Gastrocnemius medialis (tissue), 4 donors: ENCODE measurements around the gene AHNAK2. TPM values are rescaled to one million over a fixed set of nuclear protein-coding genes. Genes with fewer than 3 reads are reported as not detected.

Experiments
- ATAC-seq, 2 donors: fragments of 150-250 bp; one replicate each; pipeline ENCODE4 v1.9.1; 2016
- DNase-seq, 2 donors: peaks; one replicate each; pipeline ENCODE4 v3.0.0-alpha.2; 2019
- H3K27ac ChIP-seq, 4 donors: fragments of 200-600 bp; sonication (generic); 1 replicate in 1 of 4; 2 replicates in 3 of 4; pipeline ENCODE4 v1.5.1; 2016 to 2018; ENCODE audit warnings: mild to moderate bottlenecking in 2 of 4, moderate library complexity in 1 of 4
- H3K27me3 ChIP-seq, 3 donors: fragments of 200-600 bp; sonication (generic) in 2 of 3; 1 replicate in 1 of 3; 2 replicates in 2 of 3; pipeline versions ENCODE4 v1.5.1 to v1.6.0; 2016 to 2019; ENCODE audit warnings: mild to moderate bottlenecking in 1 of 3, moderate library complexity in 1 of 3
- H3K36me3 ChIP-seq, 2 donors: fragments of 200-600 bp; sonication (generic) in 1 of 2; one replicate each; pipeline ENCODE4 v1.5.1; 2017 to 2018
- H3K4me1 ChIP-seq, 2 donors: fragments of 200-600 bp; sonication (generic) in 1 of 2; one replicate each; pipeline ENCODE4 v1.5.1; 2016 to 2017; ENCODE audit warnings: mild to moderate bottlenecking in 2 of 2
- H3K4me3 ChIP-seq, 4 donors: fragments of 200-600 bp; sonication (generic) in 3 of 4; 1 replicate in 1 of 4; 2 replicates in 3 of 4; pipeline ENCODE4 v1.5.1; 2016 to 2019; ENCODE audit warnings: mild to moderate bottlenecking in 2 of 4
- H3K9me3 ChIP-seq, 3 donors: fragments of 200-600 bp; sonication (generic) in 2 of 3; 1 replicate in 1 of 3; 2 replicates in 2 of 3; pipeline ENCODE4 v1.5.1; 2016 to 2019
- CTCF ChIP-seq, 5 experiments: fragments of 450-650 bp in 3 of 5; fragments of 200-600 bp in 2 of 5; sonication (generic) in 2 of 5; IDR thresholded peaks in 4 of 5; conservative IDR thresholded peaks in 1 of 5; 1 replicate in 4 of 5; 2 replicates in 1 of 5; pipeline ENCODE4 v1.5.1; 2016 to 2019; ENCODE audit warnings: antibody characterized with exemption in 5 of 5, mild to moderate bottlenecking in 3 of 5, moderate library complexity in 3 of 5
- POLR2A ChIP-seq, 2 donors: fragments of 450-650 bp; IDR thresholded peaks; one replicate each; pipeline ENCODE4 v1.6.1; 2017; ENCODE audit warnings: antibody characterized with exemption in 2 of 2, mild to moderate bottlenecking in 2 of 2, moderate library complexity in 2 of 2
- in situ Hi-C, 4 donors: fragments of 200-750 bp; cut with MboI; loops; one replicate each; pipeline versions ENCODE4 v1.15.0 to v1.8.0; 2017; ENCODE audit warnings: low sequenced_read_pairs in 4 of 4
- intact Hi-C: fragments of 100-400 bp; cut with DNase I; formaldehyde crosslinking; loops from one replicate; pipeline ENCODE4 v1.15.1; 2023; ENCODE audit warnings: low total_unique reads
- total RNA-seq, 4 donors: library from RNA; depleted of rRNA; stranded (reverse); fragments of >200 nt; gene quantifications; one replicate each; pipeline versions ENCODE4 v1.1.0 to v1.2.3, GENCODE V29; 2016

Gene AHNAK2
- total RNA-seq, 4 donors from 2014 or later = 2.0 to 8.6 (median 3.4) TPM

- no peaks in the 10 kb centered on the region for H3K36me3 ChIP-seq
- TF ChIP-seq POLR2A (IDR thresholded peaks at IDR 0.05) (no peak), CTCF (IDR thresholded peaks at IDR 0.05 in 4 of 5, conservative IDR thresholded peaks at IDR 0.05 in 1 of 5) (no peak)
- H3K9me3 ChIP-seq = no peaks in the 10 kb centered on the region
- H3K27ac ChIP-seq = no peak overlapping the region
- no peak overlapping the region for H3K4me3 ChIP-seq
- no peaks in the 10 kb centered on the region for H3K4me1 ChIP-seq
- H3K27me3 ChIP-seq = peaks cover 0 to 15% (median 0%) of the 10 kb centered on the region in 3 donors
- ATAC-seq (no peak), DNase-seq (no peak)
- in situ Hi-C loops (no loop called here), intact Hi-C loops (no loop called here)
Measured at GRCh38 chr14:104938436-104938835, 39.7 kb downstream of the AHNAK2 start.

- no peaks in the 10 kb centered on the region for H3K9me3 ChIP-seq
- ATAC-seq (no peak), DNase-seq (no peak)
- intact Hi-C loops = no loop called here
- no peak overlapping the region for H3K4me3 ChIP-seq
- peaks cover 0 to 2% of the 10 kb centered on the region in 2 donors for H3K4me1 ChIP-seq
- peaks cover 0 to 15% (median 3%) of the 10 kb centered on the region in 3 donors for H3K27me3 ChIP-seq
- in situ Hi-C loops = no loop called here
- no peaks in the 10 kb centered on the region for H3K36me3 ChIP-seq
- no peak for TF ChIP-seq POLR2A (IDR thresholded peaks at IDR 0.05)
- no peak overlapping the region for H3K27ac ChIP-seq
Measured at GRCh38 chr14:104937694-104938365, 40.3 kb downstream of the AHNAK2 start.

GRCh38 chr14:104937161-104937560, 41.0 kb downstream of the AHNAK2 start:
- no peak for DNase-seq
- H3K9me3 ChIP-seq = no peaks in the 10 kb centered on the region
- TF ChIP-seq CTCF (IDR thresholded peaks at IDR 0.05 in 4 of 5, conservative IDR thresholded peaks at IDR 0.05 in 1 of 5) (no peak), POLR2A (IDR thresholded peaks at IDR 0.05) (no peak)
- H3K4me1 ChIP-seq = peaks cover 0 to 7% of the 10 kb centered on the region in 2 donors
- no peak for ATAC-seq
- intact Hi-C loops = no loop called here
- peaks cover 0 to 22% (median 4%) of the 10 kb centered on the region in 3 donors for H3K27me3 ChIP-seq
- H3K36me3 ChIP-seq = no peaks in the 10 kb centered on the region
- no peak overlapping the region for H3K27ac ChIP-seq
- in situ Hi-C loops = no loop called here
- H3K4me3 ChIP-seq = no peak overlapping the region

- H3K4me1 ChIP-seq = peaks cover 0 to 7% of the 10 kb centered on the region in 2 donors
- in situ Hi-C loops (no loop called here), intact Hi-C loops (no loop called here)
- DNase-seq (no peak), ATAC-seq (no peak)
- H3K27ac ChIP-seq = no peak overlapping the region
- no peak overlapping the region for H3K4me3 ChIP-seq
- H3K36me3 ChIP-seq = no peaks in the 10 kb centered on the region
- H3K27me3 ChIP-seq = peaks cover 0 to 28% (median 4%) of the 10 kb centered on the region in 3 donors
- H3K9me3 ChIP-seq = no peaks in the 10 kb centered on the region
- no peak for TF ChIP-seq POLR2A (IDR thresholded peaks at IDR 0.05)
- TF ChIP-seq CTCF (IDR thresholded peaks at IDR 0.05 in 4 of 5, conservative IDR thresholded peaks at IDR 0.05 in 1 of 5) = no peak
Measured at GRCh38 chr14:104936361-104937155, 41.6 kb downstream of the AHNAK2 start.

- DNase-seq (no peak), ATAC-seq (no peak)
- no peak overlapping the region for H3K4me3 ChIP-seq
- peaks cover 0 to 7% of the 10 kb centered on the region in 2 donors for H3K4me1 ChIP-seq
- H3K27me3 ChIP-seq = peaks cover 0 to 28% (median 4%) of the 10 kb centered on the region in 3 donors
- H3K36me3 ChIP-seq = no peaks in the 10 kb centered on the region
- no peak for TF ChIP-seq POLR2A (IDR thresholded peaks at IDR 0.05)
- TF ChIP-seq CTCF (IDR thresholded peaks at IDR 0.05 in 4 of 5, conservative IDR thresholded peaks at IDR 0.05 in 1 of 5) = no peak
- in situ Hi-C loops = no loop called here
- H3K9me3 ChIP-seq = no peaks in the 10 kb centered on the region
- intact Hi-C loops = no loop called here
- no peak overlapping the region for H3K27ac ChIP-seq
Measured at GRCh38 chr14:104935955-104936354, 42.2 kb downstream of the AHNAK2 start.
